HepG2 (cell line): Measurements from ENCODE around the gene DPEP3. TPM values are rescaled to one million over a fixed set of nuclear protein-coding genes. Genes with fewer than 3 reads are reported as not detected.

Source experiments
- ATRX ChIP-seq: sonication (generic); formaldehyde crosslinking; IDR thresholded peaks from 2 replicates; pipeline ENCODE4 v1.4.0; 2020; ENCODE audit warnings: missing genetic modification reagents, borderline replicate concordance
- CBX5 ChIP-seq: sonication (generic); formaldehyde crosslinking; IDR thresholded peaks from 2 replicates; pipeline ENCODE4 v1.4.0; 2020; ENCODE audit warnings: missing genetic modification reagents, borderline replicate concordance
- EEA1 ChIP-seq: sonication (generic); formaldehyde crosslinking; IDR thresholded peaks from 2 replicates; pipeline ENCODE4 v1.5.1; 2020; ENCODE audit warnings: mild to moderate bottlenecking, missing genetic modification reagents, borderline replicate concordance
- FOSL1 ChIP-seq: sonication (generic); formaldehyde crosslinking; IDR thresholded peaks from 2 replicates; pipeline ENCODE4 v1.9.0; 2021; ENCODE audit warnings: missing genetic modification reagents, borderline replicate concordance
- HNRNPUL1 ChIP-seq: fragments of 200-400 bp; formaldehyde crosslinking; IDR thresholded peaks from 2 replicates; pipeline ENCODE4 v1.6.1; 2017; ENCODE audit warnings: low read depth, mild to moderate bottlenecking, low read length, moderate library complexity
- NFKBIZ ChIP-seq: IDR thresholded peaks from 2 replicates; pipeline ENCODE4 v1.6.1; 2018; ENCODE audit warnings: missing genetic modification reagents, missing compliant biosample characterization
- RBFOX2 ChIP-seq: fragments of 200-400 bp; formaldehyde crosslinking; IDR thresholded peaks from 2 replicates; pipeline ENCODE4 v1.6.1; 2017; ENCODE audit warnings: low read depth, mild to moderate bottlenecking, low read length
- RBM22 ChIP-seq: fragments of 200-400 bp; formaldehyde crosslinking; optimal IDR thresholded peaks from 2 replicates; pipeline ENCODE3; 2017; ENCODE audit warnings: mild to moderate bottlenecking, low read length, moderate library complexity
- RFXANK ChIP-seq: IDR thresholded peaks from 2 replicates; pipeline ENCODE4 v1.6.1; 2016
- RXRB ChIP-seq: IDR thresholded peaks from 2 replicates; pipeline ENCODE4 v1.6.1; 2016; ENCODE audit warnings: borderline replicate concordance, missing genetic modification reagents, missing compliant biosample characterization
- U2AF1 ChIP-seq: fragments of 200-400 bp; formaldehyde crosslinking; optimal IDR thresholded peaks from 2 replicates; pipeline ENCODE3; 2017; ENCODE audit warnings: mild to moderate bottlenecking, low read depth, low read length
- XRCC5 ChIP-seq: fragments of 200-400 bp; formaldehyde crosslinking; optimal IDR thresholded peaks from 2 replicates; pipeline ENCODE3; 2017; ENCODE audit warnings: mild to moderate bottlenecking, low read length
- ZBTB38 ChIP-seq: sonication (generic); formaldehyde crosslinking; IDR thresholded peaks from 2 replicates; pipeline ENCODE4 v1.5.1; 2020; ENCODE audit warnings: mild to moderate bottlenecking, missing genetic modification reagents
- ZNF747 ChIP-seq: sonication (generic); formaldehyde crosslinking; IDR thresholded peaks from 2 replicates; pipeline ENCODE4 v1.8.1; 2023; ENCODE audit warnings: missing genetic modification reagents, mild to moderate bottlenecking, borderline replicate concordance
- ZSCAN30 ChIP-seq: sonication (generic); formaldehyde crosslinking; IDR thresholded peaks from 2 replicates; pipeline ENCODE4 v1.5.0; 2020; ENCODE audit warnings: mild to moderate bottlenecking, missing genetic modification reagents
- polyA plus RNA-seq, 8 experiments: library from polyadenylated mRNA; depleted of rRNA in 3 of 8; stranded (reverse) in 7 of 8; unstranded in 1 of 8; fragments of >200 nt; fragmentation: Illumina TruSeq in 4 of 8; extraction: Trizol in 4 of 8; gene quantifications; 2 replicates each; pipeline versions ENCODE4 v1.2.1 to v1.2.3, GENCODE V29; 2011 to 2016; ENCODE audit warnings: low read depth in 4 of 8, missing spikeins in 1 of 8, mixed read lengths in 1 of 8; ENCODE audit not compliant: insufficient read depth in 1 of 8
- total RNA-seq, 5 experiments: library from RNA; depleted of rRNA; stranded (reverse); fragments of >200 nt; fragmentation: Illumina TruSeq; extraction: Trizol; gene quantifications; 2 replicates each; pipeline ENCODE4 v1.2.3, GENCODE V29; 2016; ENCODE audit warnings: low read depth in 1 of 5
- TF ChIP-seq, protein P1 (sequence below): sonication (generic); formaldehyde crosslinking; conservative IDR thresholded peaks from 2 replicates; pipeline ENCODE4 v1.8.0; 2022; ENCODE audit warnings: low read depth, missing genetic modification reagents
- TF ChIP-seq, protein P2 (sequence below): sonication (generic); formaldehyde crosslinking; IDR thresholded peaks from 2 replicates; pipeline ENCODE4; 2020; ENCODE audit warnings: missing genetic modification reagents, mild to moderate bottlenecking, borderline replicate concordance
- TF ChIP-seq, protein P3 (sequence below): IDR thresholded peaks from 2 replicates; pipeline ENCODE4 v1.6.1; 2016; ENCODE audit warnings: missing genetic modification reagents, missing compliant biosample characterization
- TF ChIP-seq, protein P4 (sequence below): sonication (generic); formaldehyde crosslinking; IDR thresholded peaks from 2 replicates; pipeline ENCODE4 v1.8.1; 2023; ENCODE audit warnings: mild to moderate bottlenecking, missing genetic modification reagents
- TF ChIP-seq, protein P5 (sequence below): sonication (generic); formaldehyde crosslinking; IDR thresholded peaks from 2 replicates; pipeline ENCODE4 v1.4.0; 2020; ENCODE audit warnings: mild to moderate bottlenecking, missing genetic modification reagents
- TF ChIP-seq, protein P6 (sequence below): sonication (generic); formaldehyde crosslinking; IDR thresholded peaks from 2 replicates; pipeline ENCODE4 v1.5.0; 2020; ENCODE audit warnings: mild to moderate bottlenecking, missing genetic modification reagents, moderate library complexity

Gene DPEP3
- total and polyA plus RNA-seq, 2 of the 13 experiments (the other 11 are each of a cell fraction or from before 2014, with no cell fraction given) = not detected

DNA sequence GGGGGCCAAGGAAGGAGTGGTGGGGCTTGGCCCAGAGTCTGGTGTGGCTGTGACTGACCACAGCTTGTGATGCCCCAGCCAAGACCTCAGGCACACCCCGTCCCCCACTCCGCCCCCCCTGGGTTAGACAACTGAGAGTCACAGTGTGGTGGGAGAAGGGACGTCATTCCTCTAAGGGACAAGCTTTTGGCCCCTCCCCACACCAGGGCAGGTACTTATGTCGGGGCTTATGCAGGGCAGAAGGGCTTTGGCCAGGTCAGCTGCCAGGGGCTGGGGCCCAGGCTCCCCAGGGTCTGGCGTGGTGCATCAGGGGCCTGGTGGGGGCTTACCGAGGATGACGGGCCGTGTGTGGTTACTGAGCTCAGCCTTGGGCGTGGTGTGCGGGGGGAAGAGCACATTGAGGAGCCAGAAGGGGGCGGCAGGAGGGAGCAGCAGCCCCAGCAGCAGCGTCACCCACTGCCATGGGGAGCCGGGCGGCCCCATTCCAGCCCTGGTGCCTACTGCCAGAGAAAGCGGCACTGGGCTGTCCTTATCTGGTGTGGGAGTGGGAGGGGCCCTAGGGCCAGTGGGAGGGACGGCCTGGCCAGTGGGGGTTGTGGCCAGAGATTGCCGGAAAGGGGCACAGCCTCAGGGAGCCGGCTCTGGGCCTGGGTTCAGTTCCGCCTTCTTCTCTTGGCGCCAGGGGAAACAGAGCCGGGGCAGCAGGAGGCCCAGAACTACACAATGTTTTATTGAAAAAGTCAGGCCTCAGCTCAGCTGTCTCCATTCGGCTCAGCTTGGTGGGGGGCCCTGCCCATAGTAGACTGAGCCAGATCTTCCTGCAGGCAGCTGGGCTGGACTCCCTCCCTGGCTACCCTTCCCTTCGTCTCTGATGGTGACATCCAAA lies 36.4 kb downstream of the DPEP3 start, which contains the start of gene LCAT (continued):
- TF ChIP-seq, protein P1, sequence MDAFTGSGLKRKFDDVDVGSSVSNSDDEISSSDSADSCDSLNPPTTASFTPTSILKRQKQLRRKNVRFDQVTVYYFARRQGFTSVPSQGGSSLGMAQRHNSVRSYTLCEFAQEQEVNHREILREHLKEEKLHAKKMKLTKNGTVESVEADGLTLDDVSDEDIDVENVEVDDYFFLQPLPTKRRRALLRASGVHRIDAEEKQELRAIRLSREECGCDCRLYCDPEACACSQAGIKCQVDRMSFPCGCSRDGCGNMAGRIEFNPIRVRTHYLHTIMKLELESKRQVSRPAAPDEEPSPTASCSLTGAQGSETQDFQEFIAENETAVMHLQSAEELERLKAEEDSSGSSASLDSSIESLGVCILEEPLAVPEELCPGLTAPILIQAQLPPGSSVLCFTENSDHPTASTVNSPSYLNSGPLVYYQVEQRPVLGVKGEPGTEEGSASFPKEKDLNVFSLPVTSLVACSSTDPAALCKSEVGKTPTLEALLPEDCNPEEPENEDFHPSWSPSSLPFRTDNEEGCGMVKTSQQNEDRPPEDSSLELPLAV (CRISPR knock-in tag) = no peak
- TF ChIP-seq CBX5 (CRISPR knock-in tag) (no peak; the same call in 1 of the 2 replicates), ZSCAN30 (CRISPR knock-in tag) (no peak), ATRX (no peak), RBM22 (peak; percentile 81), ZNF747 (CRISPR knock-in tag) (peak; percentile 96), FOSL1 (CRISPR knock-in tag) (no peak), XRCC5 (peak; percentile 87), EEA1 (CRISPR knock-in tag) (0 out of 2 replicates have a peak, but pooled peaks have one; percentile 62), RXRB (CRISPR knock-in tag) (peak; percentile 24; the same call in 1 of the 2 replicates), RFXANK (CRISPR knock-in tag) (no peak), NFKBIZ (no peak), HNRNPUL1 (no peak), ZBTB38 (no peak), RBFOX2 (peak; percentile 97), U2AF1 (peak; percentile 49)
- TF ChIP-seq, protein P2, sequence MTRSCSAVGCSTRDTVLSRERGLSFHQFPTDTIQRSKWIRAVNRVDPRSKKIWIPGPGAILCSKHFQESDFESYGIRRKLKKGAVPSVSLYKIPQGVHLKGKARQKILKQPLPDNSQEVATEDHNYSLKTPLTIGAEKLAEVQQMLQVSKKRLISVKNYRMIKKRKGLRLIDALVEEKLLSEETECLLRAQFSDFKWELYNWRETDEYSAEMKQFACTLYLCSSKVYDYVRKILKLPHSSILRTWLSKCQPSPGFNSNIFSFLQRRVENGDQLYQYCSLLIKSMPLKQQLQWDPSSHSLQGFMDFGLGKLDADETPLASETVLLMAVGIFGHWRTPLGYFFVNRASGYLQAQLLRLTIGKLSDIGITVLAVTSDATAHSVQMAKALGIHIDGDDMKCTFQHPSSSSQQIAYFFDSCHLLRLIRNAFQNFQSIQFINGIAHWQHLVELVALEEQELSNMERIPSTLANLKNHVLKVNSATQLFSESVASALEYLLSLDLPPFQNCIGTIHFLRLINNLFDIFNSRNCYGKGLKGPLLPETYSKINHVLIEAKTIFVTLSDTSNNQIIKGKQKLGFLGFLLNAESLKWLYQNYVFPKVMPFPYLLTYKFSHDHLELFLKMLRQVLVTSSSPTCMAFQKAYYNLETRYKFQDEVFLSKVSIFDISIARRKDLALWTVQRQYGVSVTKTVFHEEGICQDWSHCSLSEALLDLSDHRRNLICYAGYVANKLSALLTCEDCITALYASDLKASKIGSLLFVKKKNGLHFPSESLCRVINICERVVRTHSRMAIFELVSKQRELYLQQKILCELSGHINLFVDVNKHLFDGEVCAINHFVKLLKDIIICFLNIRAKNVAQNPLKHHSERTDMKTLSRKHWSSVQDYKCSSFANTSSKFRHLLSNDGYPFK (CRISPR knock-in tag) = peak; percentile 80; the same call in 1 of the 2 replicates
- TF ChIP-seq, protein P3, sequence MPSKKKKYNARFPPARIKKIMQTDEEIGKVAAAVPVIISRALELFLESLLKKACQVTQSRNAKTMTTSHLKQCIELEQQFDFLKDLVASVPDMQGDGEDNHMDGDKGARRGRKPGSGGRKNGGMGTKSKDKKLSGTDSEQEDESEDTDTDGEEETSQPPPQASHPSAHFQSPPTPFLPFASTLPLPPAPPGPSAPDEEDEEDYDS (CRISPR knock-in tag) = peak; percentile 97
- TF ChIP-seq, protein P4, sequence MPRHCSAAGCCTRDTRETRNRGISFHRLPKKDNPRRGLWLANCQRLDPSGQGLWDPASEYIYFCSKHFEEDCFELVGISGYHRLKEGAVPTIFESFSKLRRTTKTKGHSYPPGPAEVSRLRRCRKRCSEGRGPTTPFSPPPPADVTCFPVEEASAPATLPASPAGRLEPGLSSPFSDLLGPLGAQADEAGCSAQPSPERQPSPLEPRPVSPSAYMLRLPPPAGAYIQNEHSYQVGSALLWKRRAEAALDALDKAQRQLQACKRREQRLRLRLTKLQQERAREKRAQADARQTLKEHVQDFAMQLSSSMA (CRISPR knock-in tag) = peak; percentile 64; the same call in 1 of the 2 replicates
- TF ChIP-seq, protein P5, sequence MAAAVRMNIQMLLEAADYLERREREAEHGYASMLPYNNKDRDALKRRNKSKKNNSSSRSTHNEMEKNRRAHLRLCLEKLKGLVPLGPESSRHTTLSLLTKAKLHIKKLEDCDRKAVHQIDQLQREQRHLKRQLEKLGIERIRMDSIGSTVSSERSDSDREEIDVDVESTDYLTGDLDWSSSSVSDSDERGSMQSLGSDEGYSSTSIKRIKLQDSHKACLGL (CRISPR knock-in tag) = peak; percentile 73; the same call in 1 of the 2 replicates
- TF ChIP-seq, protein P6, sequence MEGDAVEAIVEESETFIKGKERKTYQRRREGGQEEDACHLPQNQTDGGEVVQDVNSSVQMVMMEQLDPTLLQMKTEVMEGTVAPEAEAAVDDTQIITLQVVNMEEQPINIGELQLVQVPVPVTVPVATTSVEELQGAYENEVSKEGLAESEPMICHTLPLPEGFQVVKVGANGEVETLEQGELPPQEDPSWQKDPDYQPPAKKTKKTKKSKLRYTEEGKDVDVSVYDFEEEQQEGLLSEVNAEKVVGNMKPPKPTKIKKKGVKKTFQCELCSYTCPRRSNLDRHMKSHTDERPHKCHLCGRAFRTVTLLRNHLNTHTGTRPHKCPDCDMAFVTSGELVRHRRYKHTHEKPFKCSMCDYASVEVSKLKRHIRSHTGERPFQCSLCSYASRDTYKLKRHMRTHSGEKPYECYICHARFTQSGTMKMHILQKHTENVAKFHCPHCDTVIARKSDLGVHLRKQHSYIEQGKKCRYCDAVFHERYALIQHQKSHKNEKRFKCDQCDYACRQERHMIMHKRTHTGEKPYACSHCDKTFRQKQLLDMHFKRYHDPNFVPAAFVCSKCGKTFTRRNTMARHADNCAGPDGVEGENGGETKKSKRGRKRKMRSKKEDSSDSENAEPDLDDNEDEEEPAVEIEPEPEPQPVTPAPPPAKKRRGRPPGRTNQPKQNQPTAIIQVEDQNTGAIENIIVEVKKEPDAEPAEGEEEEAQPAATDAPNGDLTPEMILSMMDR = peak; percentile 76
